ENCODE data around the gene PNLIPRP3.

PNLIPRP3 gene

DNA sequence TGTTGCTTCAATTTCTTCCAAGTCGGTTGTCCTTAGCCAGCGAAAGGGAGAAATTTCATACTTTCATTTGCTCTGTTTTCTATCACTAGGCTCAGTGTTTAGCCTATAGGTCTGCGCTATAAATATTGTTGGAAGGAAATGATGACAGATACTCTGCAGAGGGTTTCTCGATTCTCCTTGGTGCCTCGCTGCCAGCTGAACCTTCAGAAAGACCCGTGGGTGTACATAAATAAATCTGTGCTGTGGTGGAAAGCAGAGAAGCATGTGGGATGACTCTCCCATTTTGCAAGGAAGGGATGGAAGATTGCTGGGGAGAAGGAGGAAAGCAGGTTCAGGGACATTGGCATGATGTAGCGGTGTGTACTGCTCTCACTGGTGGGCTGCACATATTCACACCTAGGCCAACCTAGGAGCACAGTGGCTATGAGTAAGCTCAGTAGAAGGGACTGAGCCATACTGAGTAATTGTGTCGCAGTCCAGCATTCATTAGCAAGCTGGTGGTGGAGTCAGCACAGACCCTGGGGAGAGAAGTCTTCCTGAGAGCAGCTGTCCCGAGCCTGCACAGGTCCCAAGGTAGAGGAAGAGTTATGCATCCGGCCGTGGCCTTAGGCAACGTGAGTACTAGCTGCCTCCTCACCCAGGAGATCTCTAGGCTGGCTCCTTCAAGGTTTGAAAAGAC, 50.5 kb downstream of the PNLIPRP3 start:
- H3K27me3 Mint-ChIP-seq (ENCODE audit: low read depth, poor library complexity) = peaks cover 14% of the 10 kb centered on the region
- no peak overlapping the region for H3K27ac Mint-ChIP-seq
- peaks cover 27% of the 10 kb centered on the region for H3K9me3 Mint-ChIP-seq
- no peaks in the 10 kb centered on the region for H3K36me3 Mint-ChIP-seq (ENCODE audit: low read depth)
- no peak overlapping the region for H3K4me3 Mint-ChIP-seq
- no peak for DNase-seq
- H3K4me1 Mint-ChIP-seq = no peaks in the 10 kb centered on the region
- TF ChIP-seq, protein P1, sequence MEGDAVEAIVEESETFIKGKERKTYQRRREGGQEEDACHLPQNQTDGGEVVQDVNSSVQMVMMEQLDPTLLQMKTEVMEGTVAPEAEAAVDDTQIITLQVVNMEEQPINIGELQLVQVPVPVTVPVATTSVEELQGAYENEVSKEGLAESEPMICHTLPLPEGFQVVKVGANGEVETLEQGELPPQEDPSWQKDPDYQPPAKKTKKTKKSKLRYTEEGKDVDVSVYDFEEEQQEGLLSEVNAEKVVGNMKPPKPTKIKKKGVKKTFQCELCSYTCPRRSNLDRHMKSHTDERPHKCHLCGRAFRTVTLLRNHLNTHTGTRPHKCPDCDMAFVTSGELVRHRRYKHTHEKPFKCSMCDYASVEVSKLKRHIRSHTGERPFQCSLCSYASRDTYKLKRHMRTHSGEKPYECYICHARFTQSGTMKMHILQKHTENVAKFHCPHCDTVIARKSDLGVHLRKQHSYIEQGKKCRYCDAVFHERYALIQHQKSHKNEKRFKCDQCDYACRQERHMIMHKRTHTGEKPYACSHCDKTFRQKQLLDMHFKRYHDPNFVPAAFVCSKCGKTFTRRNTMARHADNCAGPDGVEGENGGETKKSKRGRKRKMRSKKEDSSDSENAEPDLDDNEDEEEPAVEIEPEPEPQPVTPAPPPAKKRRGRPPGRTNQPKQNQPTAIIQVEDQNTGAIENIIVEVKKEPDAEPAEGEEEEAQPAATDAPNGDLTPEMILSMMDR (IDR thresholded peaks at IDR 0.05) = no peak

DNA sequence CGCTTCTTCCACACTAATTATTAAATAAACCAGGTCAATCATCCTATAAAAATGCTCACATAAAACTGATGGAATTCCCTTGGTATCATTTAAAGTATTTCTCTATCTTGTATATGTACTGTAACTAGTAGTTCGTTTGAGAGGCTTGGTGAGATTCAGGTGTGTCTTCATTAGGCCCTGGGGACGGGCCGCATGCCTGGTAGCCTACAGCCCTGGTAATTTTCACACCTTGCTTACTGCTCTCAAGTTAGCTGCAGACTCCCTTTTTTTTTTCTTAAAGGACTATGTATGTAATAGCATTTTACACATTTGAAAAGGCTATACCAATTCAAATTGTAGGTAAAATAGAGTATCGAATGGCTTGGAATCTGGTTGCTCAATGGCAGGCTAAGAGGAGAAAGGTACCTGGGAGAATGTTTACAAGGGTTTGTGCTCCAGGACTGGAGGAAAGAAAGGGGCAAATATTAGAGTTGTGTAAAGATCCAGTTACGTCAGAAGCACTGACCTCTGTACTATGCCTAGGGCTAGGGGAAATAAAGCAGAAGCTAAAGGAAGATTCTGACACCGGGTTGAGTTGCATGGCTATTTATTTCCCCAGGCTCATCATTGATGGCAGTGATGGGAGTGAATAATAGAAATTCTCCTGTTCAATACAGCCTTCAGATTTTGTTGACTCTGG, 59.3 kb downstream of the PNLIPRP3 start:
- TF ChIP-seq, protein P1 (IDR thresholded peaks at IDR 0.05) = no peak
- Mint-ChIP-seq H3K36me3 (ENCODE audit: low read depth) (no peaks in the 10 kb centered on the region), H3K4me3 (no peak overlapping the region), H3K27ac (no peak overlapping the region), H3K27me3 (ENCODE audit: low read depth, poor library complexity) (peaks cover 9% of the 10 kb centered on the region), H3K9me3 (peaks cover 8% of the 10 kb centered on the region), H3K4me1 (peaks cover 9% of the 10 kb centered on the region)
- no peak for DNase-seq

- no peak overlapping the region for H3K4me3 Mint-ChIP-seq
- H3K9me3 Mint-ChIP-seq = peaks cover 4% of the 10 kb centered on the region
- H3K27me3 Mint-ChIP-seq (ENCODE audit: low read depth, poor library complexity) = peaks cover 9% of the 10 kb centered on the region
- no peaks in the 10 kb centered on the region for H3K36me3 Mint-ChIP-seq (ENCODE audit: low read depth)
- DNase-seq = no peak
- no peak overlapping the region for H3K27ac Mint-ChIP-seq
- peaks cover 9% of the 10 kb centered on the region for H3K4me1 Mint-ChIP-seq
- TF ChIP-seq, protein P1 (IDR thresholded peaks at IDR 0.05) = no peak
Observed at GRCh38 chr10:116487522-116488430, 60.1 kb downstream of the PNLIPRP3 start.

- Mint-ChIP-seq H3K4me3 (no peak overlapping the region), H3K9me3 (no peaks in the 10 kb centered on the region), H3K27me3 (ENCODE audit: low read depth, poor library complexity) (peaks cover 13% of the 10 kb centered on the region), H3K36me3 (ENCODE audit: low read depth) (no peaks in the 10 kb centered on the region), H3K27ac (no peak overlapping the region), H3K4me1 (peaks cover 9% of the 10 kb centered on the region)
- DNase-seq = no peak
- TF ChIP-seq, protein P1 (IDR thresholded peaks at IDR 0.05) = no peak
Observed at GRCh38 chr10:116489460-116489859, 61.8 kb downstream of the PNLIPRP3 start.

DNA sequence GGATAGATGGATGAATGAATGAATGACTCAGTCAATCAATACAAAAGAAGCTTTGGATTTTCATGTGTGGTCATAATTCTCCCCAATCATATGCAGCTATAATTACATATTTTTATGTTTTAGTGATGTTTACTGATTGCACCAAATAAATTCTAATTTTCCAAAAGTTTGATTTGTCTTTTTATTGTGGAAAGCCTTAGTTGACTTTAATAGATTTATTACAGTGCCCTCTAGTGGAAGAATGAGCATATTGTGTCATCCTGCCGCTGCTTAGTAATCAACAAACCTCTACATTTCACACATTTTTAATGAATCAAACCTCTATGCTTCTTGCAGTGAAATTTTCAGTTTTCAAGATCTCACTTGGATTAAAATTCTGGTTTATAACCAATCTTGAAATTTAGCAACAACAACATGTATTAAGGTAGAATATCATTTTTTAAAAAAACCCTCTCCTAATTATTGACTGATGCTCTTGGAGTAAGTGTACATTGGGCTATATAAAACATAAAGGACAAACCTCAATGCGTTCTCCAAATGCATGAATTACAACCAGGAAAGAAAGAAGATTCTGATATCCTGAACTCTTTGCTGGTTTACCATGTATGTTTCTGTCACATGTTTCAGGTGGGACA, 62.5 kb downstream of the PNLIPRP3 start:
- Mint-ChIP-seq H3K27ac (no peak overlapping the region), H3K27me3 (ENCODE audit: low read depth, poor library complexity) (peaks cover 13% of the 10 kb centered on the region), H3K4me1 (peaks cover 9% of the 10 kb centered on the region), H3K9me3 (no peaks in the 10 kb centered on the region), H3K4me3 (no peak overlapping the region), H3K36me3 (ENCODE audit: low read depth) (no peaks in the 10 kb centered on the region)
- no peak for DNase-seq
- TF ChIP-seq, protein P1 (IDR thresholded peaks at IDR 0.05) = peak; percentile 71

All from nephron progenitor cell (in vitro differentiated cells).